GM12873 (cell line): ENCODE results near the gene BRAT1.

Experiments
- TF ChIP-seq, protein P1 (sequence below): IDR thresholded peaks from 2 replicates; pipeline ENCODE4 v1.5.1; 2012; ENCODE audit warnings: low read depth, mild to moderate bottlenecking, moderate library complexity, low read length, control low read depth; ENCODE audit not compliant: insufficient read depth; ENCODE audit errors: missing control alignments

BRAT1 gene

DNA sequence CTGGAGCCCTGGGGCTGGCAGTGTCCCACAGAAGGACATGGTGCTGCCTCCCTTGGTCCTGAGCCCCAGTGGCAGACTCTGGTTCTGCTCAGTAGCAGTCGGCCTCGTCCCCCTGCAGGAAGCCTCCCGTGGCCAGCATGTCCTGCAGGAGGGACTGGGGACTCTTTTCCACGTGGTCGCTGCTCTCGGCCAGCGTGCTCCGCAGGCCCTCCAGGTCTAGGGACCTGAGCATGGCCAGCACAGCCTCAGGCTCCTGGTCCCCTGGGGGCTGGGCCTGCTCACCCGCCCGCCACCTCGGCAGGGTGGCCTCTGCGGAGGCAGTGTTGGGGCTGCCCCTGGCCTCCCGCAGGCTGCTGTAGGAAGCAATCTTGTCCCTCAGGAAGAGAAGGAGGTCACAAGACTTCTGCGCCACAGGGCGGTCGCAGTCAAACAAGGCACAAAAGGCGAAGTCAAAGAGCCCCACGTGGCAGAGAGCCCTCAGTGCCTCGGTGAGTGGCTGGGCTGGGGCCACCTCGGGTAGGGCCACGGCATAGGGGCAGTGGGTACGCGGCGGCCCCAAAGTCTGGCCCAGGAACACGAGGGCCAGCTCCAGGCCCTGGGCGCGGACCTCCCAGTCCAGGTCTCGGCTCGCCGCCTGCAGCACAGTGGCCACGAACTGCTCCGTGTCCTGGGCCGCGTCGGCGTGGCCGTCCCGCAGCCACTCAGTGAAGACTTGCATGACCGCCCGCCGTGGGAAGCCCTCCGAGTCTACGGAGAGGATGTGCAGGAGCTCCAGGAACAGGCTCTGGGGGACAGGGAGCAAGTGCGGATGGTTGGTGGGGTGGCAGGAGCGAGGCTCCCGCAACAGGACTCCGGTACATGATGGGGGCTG lies 17.1 kb downstream of the BRAT1 start:
- TF ChIP-seq, protein P1, sequence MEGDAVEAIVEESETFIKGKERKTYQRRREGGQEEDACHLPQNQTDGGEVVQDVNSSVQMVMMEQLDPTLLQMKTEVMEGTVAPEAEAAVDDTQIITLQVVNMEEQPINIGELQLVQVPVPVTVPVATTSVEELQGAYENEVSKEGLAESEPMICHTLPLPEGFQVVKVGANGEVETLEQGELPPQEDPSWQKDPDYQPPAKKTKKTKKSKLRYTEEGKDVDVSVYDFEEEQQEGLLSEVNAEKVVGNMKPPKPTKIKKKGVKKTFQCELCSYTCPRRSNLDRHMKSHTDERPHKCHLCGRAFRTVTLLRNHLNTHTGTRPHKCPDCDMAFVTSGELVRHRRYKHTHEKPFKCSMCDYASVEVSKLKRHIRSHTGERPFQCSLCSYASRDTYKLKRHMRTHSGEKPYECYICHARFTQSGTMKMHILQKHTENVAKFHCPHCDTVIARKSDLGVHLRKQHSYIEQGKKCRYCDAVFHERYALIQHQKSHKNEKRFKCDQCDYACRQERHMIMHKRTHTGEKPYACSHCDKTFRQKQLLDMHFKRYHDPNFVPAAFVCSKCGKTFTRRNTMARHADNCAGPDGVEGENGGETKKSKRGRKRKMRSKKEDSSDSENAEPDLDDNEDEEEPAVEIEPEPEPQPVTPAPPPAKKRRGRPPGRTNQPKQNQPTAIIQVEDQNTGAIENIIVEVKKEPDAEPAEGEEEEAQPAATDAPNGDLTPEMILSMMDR, result no peak

DNA sequence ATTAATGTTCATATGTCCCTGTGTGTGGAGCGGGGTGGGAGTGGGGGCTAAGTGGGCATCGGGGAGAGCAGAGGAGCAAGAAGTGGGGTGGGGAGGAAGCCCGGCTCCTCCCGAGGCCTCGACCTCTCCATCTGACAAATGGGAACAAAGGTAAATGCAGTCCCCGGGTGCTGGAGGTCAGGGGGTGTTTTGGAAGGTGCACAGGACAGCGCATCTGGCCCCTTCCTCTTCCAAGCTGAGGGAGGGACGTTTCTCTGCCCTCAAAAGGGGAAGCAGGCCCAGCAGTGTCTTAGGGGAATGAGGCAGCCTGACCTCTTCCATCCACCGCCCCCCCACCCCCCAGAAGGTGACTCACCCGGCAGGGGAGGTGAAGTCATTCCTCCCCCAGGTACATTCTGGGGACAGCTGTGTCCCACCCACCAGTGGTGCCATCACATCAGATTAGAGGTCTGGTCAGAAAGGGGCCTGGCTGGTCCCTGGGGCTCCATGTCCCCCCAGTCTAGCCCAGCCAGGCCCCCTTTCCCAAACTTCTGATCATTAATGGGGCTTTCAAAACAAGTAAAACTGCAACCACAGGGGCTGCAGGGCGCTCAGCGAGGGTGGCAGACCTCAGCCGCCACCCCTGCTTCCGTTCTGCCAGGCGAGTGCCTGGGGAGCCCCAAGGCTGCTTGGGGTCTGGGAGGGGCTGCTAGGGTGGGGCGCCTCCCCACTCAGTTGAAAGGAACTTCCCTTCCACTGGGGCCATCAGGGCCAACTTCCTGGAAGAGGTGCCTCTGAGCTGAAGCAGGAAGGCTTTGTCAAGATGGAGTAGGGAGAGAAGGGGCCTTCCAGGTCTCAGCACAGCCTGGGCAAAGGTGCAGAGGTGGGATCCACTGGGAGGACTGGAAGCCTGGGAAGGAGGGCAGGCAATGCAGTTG lies 25.0 kb downstream of the BRAT1 start:
- TF ChIP-seq, protein P1, result no peak

DNA sequence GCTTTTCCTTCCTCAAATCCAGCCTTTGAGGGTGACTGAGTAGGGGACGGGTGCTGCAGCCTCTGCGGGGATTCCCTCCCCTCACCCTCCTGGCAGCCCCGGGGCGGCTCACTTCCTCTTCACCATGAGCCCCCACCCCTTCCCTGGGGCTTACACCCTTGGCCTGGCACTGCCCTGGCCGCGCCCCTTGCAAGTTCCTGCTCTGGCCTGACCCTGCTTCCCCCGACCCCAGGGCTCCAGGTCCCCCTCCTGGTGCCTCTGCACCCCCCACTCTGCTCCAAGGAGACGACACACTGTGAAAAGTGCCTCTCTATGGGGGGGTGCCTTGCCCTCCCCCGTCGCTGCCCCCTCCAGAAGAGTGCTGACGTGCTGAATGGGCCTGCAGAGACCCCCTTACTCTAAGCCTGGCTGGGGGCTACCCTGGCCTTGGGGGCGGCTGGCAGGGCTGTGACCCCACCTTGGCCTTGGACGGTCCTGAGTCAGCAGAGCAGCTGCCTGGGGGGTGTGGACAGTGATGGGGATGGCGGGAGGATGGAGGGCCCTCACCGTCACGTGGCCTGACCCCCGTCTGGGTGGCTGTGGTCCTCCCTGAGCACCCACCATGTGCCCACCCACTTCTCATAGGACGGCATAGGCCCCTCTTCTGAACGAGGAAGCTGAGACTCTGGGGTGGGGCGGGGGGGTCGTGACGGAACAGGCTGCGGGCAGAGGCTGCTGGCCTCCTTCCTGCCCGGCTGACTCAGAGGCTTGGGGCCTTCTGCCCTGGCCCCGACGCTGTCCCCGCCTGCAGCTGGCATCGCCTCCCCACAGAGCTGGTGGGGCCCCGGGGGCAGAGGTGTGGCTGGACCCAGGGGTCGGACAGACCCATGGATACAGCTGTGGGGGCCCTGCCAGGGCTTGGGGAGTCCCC lies 25.9 kb downstream of the BRAT1 start:
- TF ChIP-seq, protein P1, result no peak

DNA sequence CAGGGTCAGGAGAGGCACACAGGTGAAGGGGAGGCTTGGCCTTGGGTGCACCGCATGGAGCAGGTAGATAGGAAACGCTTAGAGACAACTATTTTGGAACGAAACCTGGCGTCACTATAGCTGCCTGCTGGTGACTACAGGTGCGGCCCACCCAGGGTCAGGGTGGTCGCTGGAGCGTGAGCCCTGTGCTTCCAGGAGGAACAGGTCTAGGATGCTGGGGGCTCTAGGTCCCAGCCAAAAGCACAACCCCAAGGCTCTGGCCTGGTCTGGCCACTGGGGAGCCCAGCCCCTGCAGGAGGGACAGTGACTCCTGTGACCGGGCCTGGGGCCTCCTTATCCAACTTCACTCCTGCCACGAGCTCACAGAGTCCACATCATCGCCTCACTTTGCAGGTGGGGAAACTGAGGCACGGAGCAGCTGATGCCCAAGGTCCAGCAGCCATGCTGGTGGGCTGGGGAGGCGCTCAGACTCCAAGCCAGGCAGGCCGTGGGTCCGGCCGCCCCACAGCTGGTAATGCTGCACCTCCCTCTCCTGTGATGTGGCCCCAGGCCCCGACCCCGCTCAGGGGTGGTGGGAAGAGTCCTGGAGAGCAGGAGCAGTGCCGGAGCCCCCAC lies 26.7 kb downstream of the BRAT1 start:
- TF ChIP-seq, protein P1, result no peak

DNA sequence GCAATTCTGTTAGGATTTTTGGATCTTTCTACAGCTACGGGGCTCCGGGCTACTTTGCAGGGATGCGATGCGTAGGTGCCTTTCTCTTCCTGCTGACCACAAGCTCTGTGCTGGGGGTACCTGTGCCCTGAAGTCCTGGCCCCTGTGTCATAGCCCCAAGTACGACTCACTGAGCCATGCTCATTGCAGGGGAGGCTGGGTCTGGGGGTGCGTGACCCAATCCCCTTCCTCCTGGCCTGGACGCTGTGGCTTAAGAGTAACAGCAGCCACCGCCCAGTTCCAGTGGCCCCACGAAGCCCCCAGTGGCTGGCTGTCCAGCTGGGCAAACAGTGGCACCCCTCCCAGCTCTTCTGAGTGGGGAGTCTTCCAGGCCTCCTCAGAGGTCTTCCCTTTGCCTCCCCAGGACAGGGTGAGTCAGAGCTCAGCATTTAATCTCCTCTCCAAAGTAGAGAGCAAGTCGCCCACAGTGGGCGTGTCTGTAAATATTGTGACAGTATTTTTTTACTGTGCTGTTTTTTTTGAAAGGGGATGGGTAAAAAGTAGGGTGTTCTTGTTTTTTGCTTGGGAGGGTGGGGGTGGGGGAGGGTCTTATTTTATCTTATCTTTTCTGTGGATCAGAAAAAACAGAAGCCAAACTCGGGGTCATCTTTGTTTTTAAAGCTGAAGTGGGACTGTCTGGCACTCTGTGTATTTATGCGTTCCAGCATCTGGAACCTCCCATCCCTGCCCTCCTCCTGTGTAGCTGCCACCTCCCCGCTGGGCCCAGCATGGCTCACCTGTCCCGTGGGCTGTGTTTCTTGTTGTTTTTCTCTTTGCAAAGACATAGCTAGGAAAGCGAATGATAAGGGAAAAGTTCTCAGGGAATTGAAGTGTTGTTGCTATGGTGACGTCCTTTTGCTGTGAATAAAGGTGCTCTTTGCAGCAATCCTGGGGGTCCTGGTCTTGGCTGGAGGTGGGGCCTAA lies 27.5 kb downstream of the BRAT1 start:
- TF ChIP-seq, protein P1, result no peak
